AG04450 (cell line): Measurements from ENCODE around the gene SPEN. TPM values are rescaled to one million over a fixed set of nuclear protein-coding genes. Genes with fewer than 3 reads are reported as not detected.

ENCODE experiments used
- CTCF ChIA-PET: fragments of 300-600, 350-600 bp; formaldehyde crosslinking; extraction: SDS; loops from one replicate; lab custom pipeline; 2022; ENCODE audit warnings: antibody characterized with exemption, inconsistent platforms; lab: Charles Lee
- POLR2A ChIA-PET: fragments of 350-600 bp; formaldehyde crosslinking; extraction: SDS; loops from one replicate; lab custom pipeline; 2021; ENCODE audit warnings: antibody characterized with exemption, inconsistent platforms; lab: Yijun Ruan, JAX
- DNase-seq: peaks from one replicate; pipeline ENCODE4 v3.0.0-alpha.2; 2011; ENCODE audit warnings: low read depth, low spot score
- H3K27ac ChIP-seq: one replicate; pipeline ENCODE4 v1.5.1; 2012; ENCODE audit warnings: low read depth, low read length, control low read depth
- H3K27me3 ChIP-seq: one replicate; pipeline ENCODE4 v1.6.0; 2012; ENCODE audit warnings: low read length; ENCODE audit not compliant: control insufficient read depth, insufficient read depth
- H3K4me3 ChIP-seq: 2 replicates; pipeline ENCODE4 v1.5.1; 2011; ENCODE audit warnings: mild to moderate bottlenecking, low read depth, low read length, control low read depth
- H3K9me3 ChIP-seq: 2 replicates; pipeline ENCODE4 v1.5.1; 2012; ENCODE audit warnings: low read length; ENCODE audit not compliant: control insufficient read depth, insufficient read depth
- polyA plus RNA-seq: library from polyadenylated mRNA; depleted of rRNA; stranded (reverse); fragments of >200 nt; gene quantifications from 2 replicates; pipeline ENCODE4 v1.2.3, GENCODE V29; 2011
- TF ChIP-seq, protein P1 (sequence below): IDR thresholded peaks from 2 replicates; pipeline ENCODE4 v1.5.1; 2011; ENCODE audit warnings: low read depth, low read length, control low read depth, inconsistent platforms

SPEN gene
- polyA plus RNA-seq, 1 experiment, result 5.2 TPM

DNA sequence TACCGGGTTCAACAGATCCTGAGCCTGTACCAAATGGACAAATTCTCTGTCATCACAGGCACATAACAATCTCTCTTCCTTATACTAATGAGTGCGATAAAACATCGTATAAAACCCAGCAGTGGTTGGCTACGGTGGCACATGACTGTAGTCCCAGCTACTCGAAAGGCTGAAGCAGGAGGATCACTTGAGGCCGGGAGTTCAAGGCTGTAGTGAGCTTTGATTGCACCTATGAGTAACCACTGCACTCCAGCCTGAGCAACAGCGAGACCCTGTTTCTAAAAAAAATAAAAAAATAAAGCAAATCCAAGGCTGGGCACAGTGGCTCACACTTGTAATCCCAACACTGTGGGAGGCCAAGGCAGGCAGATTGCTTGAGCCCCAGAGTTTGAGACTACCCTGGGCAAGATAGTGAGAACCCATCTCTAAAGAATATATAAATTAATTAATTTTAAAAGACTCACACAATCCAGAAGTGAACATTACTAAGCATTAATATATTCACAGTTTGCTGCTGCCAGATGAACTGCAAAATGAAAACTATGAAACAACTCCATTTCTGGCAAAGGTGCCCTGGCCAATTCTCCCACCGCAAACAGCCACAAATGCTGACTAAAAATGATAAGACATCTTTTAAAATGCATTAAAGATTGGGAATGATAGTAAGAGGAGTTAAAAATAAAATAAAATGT lies 115.3 kb downstream of the SPEN start:
- TF ChIP-seq, protein P1, sequence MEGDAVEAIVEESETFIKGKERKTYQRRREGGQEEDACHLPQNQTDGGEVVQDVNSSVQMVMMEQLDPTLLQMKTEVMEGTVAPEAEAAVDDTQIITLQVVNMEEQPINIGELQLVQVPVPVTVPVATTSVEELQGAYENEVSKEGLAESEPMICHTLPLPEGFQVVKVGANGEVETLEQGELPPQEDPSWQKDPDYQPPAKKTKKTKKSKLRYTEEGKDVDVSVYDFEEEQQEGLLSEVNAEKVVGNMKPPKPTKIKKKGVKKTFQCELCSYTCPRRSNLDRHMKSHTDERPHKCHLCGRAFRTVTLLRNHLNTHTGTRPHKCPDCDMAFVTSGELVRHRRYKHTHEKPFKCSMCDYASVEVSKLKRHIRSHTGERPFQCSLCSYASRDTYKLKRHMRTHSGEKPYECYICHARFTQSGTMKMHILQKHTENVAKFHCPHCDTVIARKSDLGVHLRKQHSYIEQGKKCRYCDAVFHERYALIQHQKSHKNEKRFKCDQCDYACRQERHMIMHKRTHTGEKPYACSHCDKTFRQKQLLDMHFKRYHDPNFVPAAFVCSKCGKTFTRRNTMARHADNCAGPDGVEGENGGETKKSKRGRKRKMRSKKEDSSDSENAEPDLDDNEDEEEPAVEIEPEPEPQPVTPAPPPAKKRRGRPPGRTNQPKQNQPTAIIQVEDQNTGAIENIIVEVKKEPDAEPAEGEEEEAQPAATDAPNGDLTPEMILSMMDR, result no peak
- Histone ChIP-seq H3K4me3 (no peak overlapping the region), H3K9me3 (no peaks in the 10 kb centered on the region), H3K27ac (no peak overlapping the region), H3K27me3 (no peaks in the 10 kb centered on the region)
- POLR2A ChIA-PET, result no interaction called here
- DNase-seq, result no peak
- CTCF ChIA-PET, result no interaction called here

DNA sequence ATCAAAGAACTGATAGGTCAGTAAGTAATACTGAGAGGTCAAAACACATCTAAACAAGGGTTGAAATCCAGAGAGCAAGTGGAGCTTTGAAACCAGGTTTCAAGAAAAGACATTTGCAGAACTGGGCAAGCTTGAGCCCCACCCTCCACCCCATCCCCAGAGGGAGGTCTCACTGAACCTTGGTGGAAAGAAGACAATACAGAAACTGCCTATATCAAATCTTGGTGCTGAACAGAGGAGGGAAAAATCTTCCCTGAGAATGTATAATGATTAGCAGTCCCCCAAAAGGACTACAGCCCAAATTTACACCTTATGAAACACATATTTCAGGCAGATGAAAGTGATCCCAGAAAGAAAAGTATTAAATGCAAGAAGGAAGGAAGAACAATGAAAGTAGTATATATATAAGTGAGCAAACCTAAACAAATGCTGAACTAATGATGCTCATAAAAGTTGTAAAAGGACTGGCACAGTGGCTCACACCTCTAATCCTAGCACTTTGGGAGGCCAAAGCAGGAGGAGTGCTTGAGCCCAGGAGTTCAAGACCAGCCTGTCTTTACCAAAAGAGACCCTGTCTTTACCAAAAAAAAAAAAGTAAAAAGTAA lies 116.0 kb downstream of the SPEN start:
- TF ChIP-seq, protein P1, result no peak
- DNase-seq, result no peak
- no peaks in the 10 kb centered on the region for H3K9me3 ChIP-seq
- POLR2A ChIA-PET, result interaction anchor here (0.7 kb wide), 1 partner anchor 547 kb away, joined by 3 read pairs; no protein-coding TSS in a partner anchor
- no peak overlapping the region for H3K27ac ChIP-seq
- CTCF ChIA-PET, result no interaction called here
- no peak overlapping the region for H3K4me3 ChIP-seq
- H3K27me3 ChIP-seq, result no peaks in the 10 kb centered on the region

DNA sequence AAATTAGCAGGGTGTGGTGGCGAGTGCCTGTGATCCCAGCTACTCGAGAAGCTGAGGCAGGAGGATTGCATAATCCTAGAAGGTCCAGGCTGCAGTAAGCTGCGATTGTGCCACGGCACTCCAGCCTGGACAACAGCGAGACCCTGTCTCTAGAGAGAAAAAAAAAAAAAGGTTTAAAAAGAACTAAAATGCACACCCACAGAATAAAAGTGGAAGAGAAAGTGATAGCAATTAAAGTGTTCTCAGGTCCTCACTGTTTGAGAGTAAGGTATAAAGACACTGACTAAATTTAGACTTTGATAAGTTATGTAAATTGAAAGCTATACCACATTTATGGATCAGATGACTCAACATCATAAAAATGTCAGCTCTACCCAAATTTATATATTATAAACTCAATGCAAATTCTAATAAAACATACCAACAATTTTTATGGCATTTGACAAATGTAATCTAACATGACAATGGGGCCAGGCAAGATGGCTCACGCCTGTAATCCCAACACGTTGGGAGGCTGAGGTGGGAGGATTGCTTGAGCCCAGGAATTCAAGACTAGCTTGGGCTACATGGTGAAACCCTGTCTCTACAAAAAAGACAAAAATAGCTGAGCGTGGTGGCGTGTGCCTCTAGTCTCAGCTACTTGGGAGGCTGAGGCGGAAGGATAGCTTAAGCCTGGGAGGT lies 116.6 kb downstream of the SPEN start:
- POLR2A ChIA-PET, result interaction anchor here (0.7 kb wide), 1 partner anchor 548 kb away, joined by 3 read pairs; no protein-coding TSS in a partner anchor

DNA sequence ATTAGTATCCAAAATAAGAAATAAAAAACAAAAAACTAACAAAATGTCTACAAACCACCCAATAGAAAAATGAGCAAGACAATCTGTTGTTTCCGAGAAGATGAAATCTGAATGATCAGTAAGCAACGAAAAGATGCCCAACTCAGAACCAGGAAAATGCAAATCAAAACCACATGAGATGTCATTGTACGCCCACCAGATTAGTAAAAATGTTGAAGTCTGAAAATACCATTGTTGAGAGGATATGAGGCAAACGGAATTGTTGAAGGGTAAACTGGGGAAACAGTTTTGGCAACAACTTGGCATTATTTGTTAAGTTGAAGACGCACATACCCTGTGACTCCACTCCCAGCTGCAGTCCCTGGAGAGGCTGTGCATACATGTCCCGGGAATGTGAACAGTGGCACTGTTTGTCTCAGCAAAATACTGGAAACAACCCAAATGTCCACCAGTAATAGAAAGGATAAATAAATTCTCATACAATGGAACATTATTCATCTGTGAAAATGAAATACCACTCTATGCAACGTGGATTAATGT lies 117.8 kb downstream of the SPEN start:
- no peak overlapping the region for H3K4me3 ChIP-seq
- no peak for DNase-seq
- H3K27me3 ChIP-seq, result no peaks in the 10 kb centered on the region
- TF ChIP-seq, protein P1, result no peak
- POLR2A ChIA-PET, result no interaction called here
- CTCF ChIA-PET, result no interaction called here
- no peak overlapping the region for H3K27ac ChIP-seq
- peaks cover 12% of the 10 kb centered on the region for H3K9me3 ChIP-seq

More for the DNA sequence above, 116.6 kb downstream of the SPEN start:
- CTCF ChIA-PET, result interaction anchor here (0.6 to 0.8 kb wide), 3 partner anchors 11 to 148 kb away, joined by 3 read pairs; no protein-coding TSS in a partner anchor
- Histone ChIP-seq H3K9me3 (peaks cover 5% of the 10 kb centered on the region), H3K4me3 (no peak overlapping the region), H3K27me3 (no peaks in the 10 kb centered on the region), H3K27ac (no peak overlapping the region)
- TF ChIP-seq, protein P1, result no peak
- DNase-seq, result no peak
